OCI-LY1 (cell line): ENCODE data around the gene HMGXB3.

Experiments
- CTCF ChIP-seq: fragments of 200-600 bp; sonication (generic), shearing (Covaris generic); IDR thresholded peaks from 2 replicates; pipeline ENCODE4 v1.5.1; 2017; ENCODE audit warnings: mild to moderate bottlenecking, antibody characterized with exemption, low read length, moderate library complexity, mixed read lengths
- EZH2 ChIP-seq: fragments of 200-600 bp; sonication (generic), shearing (Covaris generic); IDR thresholded peaks from 2 replicates; pipeline ENCODE4 v1.8.0; 2017; ENCODE audit warnings: borderline replicate concordance, mixed run types, mild to moderate bottlenecking, antibody characterized with exemption, low read length, moderate library complexity, mixed read lengths

- TF ChIP-seq EZH2 (no peak), CTCF (no peak)
Observed at GRCh38 chr5:149998281-149998680, 2.3 kb upstream of the HMGXB3 start.
